Testis (tissue), 3 donors: ENCODE measurements around the gene CDCP1. TPM values are rescaled to one million over a fixed set of nuclear protein-coding genes. Genes with fewer than 3 reads are reported as not detected.

Source experiments
- DNase-seq: peaks from one replicate; pipeline ENCODE4 v3.0.0-alpha.2; 2019
- H3K27ac ChIP-seq, 2 donors: fragments of 200-600 bp; sonication (generic); one replicate each; pipeline ENCODE4 v1.5.1; 2019
- H3K27me3 ChIP-seq: fragments of 200-600 bp; sonication (generic); one replicate; pipeline ENCODE4 v1.5.1; 2019
- H3K36me3 ChIP-seq: fragments of 200-600 bp; sonication (generic); one replicate; pipeline ENCODE4 v1.5.1; 2017; ENCODE audit warnings: low read depth; ENCODE audit errors: missing control alignments
- H3K4me1 ChIP-seq: fragments of 200-600 bp; sonication (generic); one replicate; pipeline ENCODE4 v1.5.1; 2019
- H3K4me3 ChIP-seq, 2 donors: fragments of 200-600 bp; sonication (generic); one replicate each; pipeline ENCODE4 v1.5.1; 2017 to 2019
- H3K9me3 ChIP-seq: fragments of 200-600 bp; sonication (generic); one replicate; pipeline ENCODE4 v1.5.1; 2017
- CTCF ChIP-seq, 3 experiments: fragments of 450-650 bp in 2 of 3; fragments of 200-600 bp in 1 of 3; sonication (generic) in 1 of 3; IDR thresholded peaks; one replicate each; pipeline ENCODE4 v1.5.1; 2016 to 2019; ENCODE audit warnings: antibody characterized with exemption in 3 of 3, mild to moderate bottlenecking in 2 of 3, moderate library complexity in 1 of 3
- POLR2A ChIP-seq: fragments of 450-650 bp; IDR thresholded peaks from one replicate; pipeline ENCODE4 v1.6.1; 2017; ENCODE audit warnings: antibody characterized with exemption, mild to moderate bottlenecking, moderate library complexity
- WGBS, 2 donors: methylation state at CpG; one replicate each; pipeline ENCODE4 v1.1.5; 2018; 5-methylcytosine and 5-hydroxymethylcytosine counted together
- intact Hi-C: fragments of 100-400 bp; cut with DNase I; formaldehyde crosslinking; loops from one replicate; pipeline ENCODE4 v1.15.1; 2023; ENCODE audit warnings: low total_unique reads
- polyA plus RNA-seq: library from polyadenylated mRNA; stranded (reverse); fragments of 350-450 nt; fragmentation: Illumina TruSeq; extraction: RNeasy Lipid Tissue Mini Kit (QIAGEN cat#74804); gene quantifications from one replicate; pipeline ENCODE4 v1.2.3, GENCODE V29; 2014; ENCODE audit warnings: low read depth, low replicate concordance; ENCODE audit not compliant: insufficient read depth
- total RNA-seq, 2 donors: library from RNA; depleted of rRNA; stranded (reverse); fragments of >200 nt; gene quantifications; one replicate each; pipeline ENCODE4 v1.2.3, GENCODE V29; 2016

CDCP1 gene
- total and polyA plus RNA-seq, 3 donors from 2014 or later: 1.1 to 2.7 (median 2.5) TPM

- WGBS, 2 donors: 43% methylated on average over 2 of the region's 2 CpGs
- H3K36me3 ChIP-seq: no peaks in the 10 kb centered on the region
- TF ChIP-seq POLR2A: no peak
- intact Hi-C loops: no loop called here
- H3K4me3 ChIP-seq: no peak overlapping the region
- no peak for DNase-seq
- no peaks in the 10 kb centered on the region for H3K4me1 ChIP-seq
- H3K9me3 ChIP-seq: no peaks in the 10 kb centered on the region
- H3K27me3 ChIP-seq: no peaks in the 10 kb centered on the region
- no peak overlapping the region for H3K27ac ChIP-seq
Measured at GRCh38 chr3:45124956-45125355, 21.2 kb downstream of the CDCP1 start.

GRCh38 chr3:45124352-45124751, 21.8 kb downstream of the CDCP1 start:
- no peaks in the 10 kb centered on the region for H3K4me1 ChIP-seq
- no peak overlapping the region for H3K4me3 ChIP-seq
- H3K27ac ChIP-seq: no peak overlapping the region
- WGBS, 2 donors: 87 to 88% methylated on average over 3 of the region's 3 CpGs
- H3K9me3 ChIP-seq: no peaks in the 10 kb centered on the region
- H3K27me3 ChIP-seq: no peaks in the 10 kb centered on the region
- no peaks in the 10 kb centered on the region for H3K36me3 ChIP-seq
- intact Hi-C loops: no loop called here
- TF ChIP-seq CTCF (IDR thresholded peaks at IDR 0.05) (no peak), POLR2A (no peak)
- DNase-seq: no peak

GRCh38 chr3:45123581-45124269, 22.5 kb downstream of the CDCP1 start:
- no peaks in the 10 kb centered on the region for H3K4me1 ChIP-seq
- no peaks in the 10 kb centered on the region for H3K9me3 ChIP-seq
- WGBS, 2 donors: 76 to 79% methylated on average over 3 of the region's 3 CpGs
- no peak overlapping the region for H3K4me3 ChIP-seq
- H3K27me3 ChIP-seq: no peaks in the 10 kb centered on the region
- H3K27ac ChIP-seq: no peak overlapping the region
- TF ChIP-seq POLR2A (no peak), CTCF (IDR thresholded peaks at IDR 0.05) (no peak)
- no peak for DNase-seq
- no peaks in the 10 kb centered on the region for H3K36me3 ChIP-seq
- intact Hi-C loops: no loop called here

- intact Hi-C loops: no loop called here
- no peaks in the 10 kb centered on the region for H3K36me3 ChIP-seq
- no peaks in the 10 kb centered on the region for H3K4me1 ChIP-seq
- no peaks in the 10 kb centered on the region for H3K27me3 ChIP-seq
- H3K27ac ChIP-seq: no peak overlapping the region
- WGBS, 2 donors: 75 to 79% methylated on average over 5 of the region's 5 CpGs
- no peak overlapping the region for H3K4me3 ChIP-seq
- TF ChIP-seq POLR2A (no peak), CTCF (IDR thresholded peaks at IDR 0.05) (no peak)
- H3K9me3 ChIP-seq: no peaks in the 10 kb centered on the region
- no peak for DNase-seq
Measured at GRCh38 chr3:45123030-45123429, 23.1 kb downstream of the CDCP1 start.

GRCh38 chr3:45120359-45121158, 25.6 kb downstream of the CDCP1 start:
- H3K36me3 ChIP-seq: no peaks in the 10 kb centered on the region
- intact Hi-C loops: no loop called here
- WGBS, 2 donors: 88 to 89% methylated on average over 12 of the region's 12 CpGs
- no peak overlapping the region for H3K27ac ChIP-seq
- TF ChIP-seq POLR2A (no peak), CTCF (IDR thresholded peaks at IDR 0.05) (no peak)
- no peaks in the 10 kb centered on the region for H3K9me3 ChIP-seq
- no peaks in the 10 kb centered on the region for H3K4me1 ChIP-seq
- H3K4me3 ChIP-seq: no peak overlapping the region
- H3K27me3 ChIP-seq: no peaks in the 10 kb centered on the region
- DNase-seq: no peak
